GM12892 (cell line): Measurements from ENCODE around the gene CENPS.

ENCODE experiments used
- POLR2A ChIP-seq: IDR thresholded peaks from 2 replicates; pipeline ENCODE4 v1.6.1; 2011; ENCODE audit warnings: low read depth, low read length, control low read depth
- POLR2AphosphoS5 ChIP-seq: IDR thresholded peaks from 2 replicates; pipeline ENCODE4 v1.6.1; 2011; ENCODE audit warnings: low read depth, low read length, control low read depth
- TAF1 ChIP-seq: IDR thresholded peaks from 2 replicates; pipeline ENCODE4 v1.6.1; 2011; ENCODE audit warnings: low read depth, mild to moderate bottlenecking, control low read depth, low read length, borderline replicate concordance

DNA sequence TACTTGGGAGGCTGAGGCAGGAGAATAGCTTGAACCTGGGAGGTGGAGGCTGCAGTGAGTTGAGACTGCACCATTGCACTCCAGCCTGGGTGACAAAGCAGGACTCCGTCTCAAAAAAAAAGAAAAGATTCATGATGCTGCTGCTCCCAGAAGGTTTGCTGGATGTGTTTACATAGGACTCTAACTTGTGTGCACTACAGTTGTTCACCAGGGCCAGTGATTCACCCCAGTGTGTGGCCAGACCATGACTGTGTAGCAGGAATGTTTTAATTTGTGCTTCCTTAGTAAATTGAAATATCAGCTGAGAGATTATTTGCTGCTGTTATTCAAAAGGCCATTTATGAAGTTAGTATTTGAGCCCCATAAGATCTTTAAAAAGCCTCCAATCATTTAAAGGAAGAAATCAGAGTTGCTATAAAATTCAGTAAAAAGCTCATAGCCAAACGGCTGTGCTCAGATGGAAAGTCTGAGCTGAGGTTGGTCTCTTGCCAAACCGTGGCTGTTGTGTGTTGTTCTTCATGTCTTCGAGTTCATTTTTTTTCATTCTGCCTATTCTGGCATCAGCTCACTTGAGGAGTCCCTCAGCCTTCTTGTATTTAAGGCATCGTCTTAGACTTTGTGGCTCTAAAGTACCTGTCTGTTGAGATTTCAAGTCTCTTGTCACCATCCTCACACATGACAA is 49.5 kb upstream of the CENPS start:
- no peak for TF ChIP-seq POLR2A
- no peak for TF ChIP-seq POLR2AphosphoS5
- no peak for TF ChIP-seq TAF1
